ENCODE measurements around the gene KITLG. TPM values are rescaled to one million over a fixed set of nuclear protein-coding genes. Genes with fewer than 3 reads are reported as not detected.

Gene KITLG
- total RNA-seq, 1 donor from 2014 or later: 8.6 TPM

- no peak for DNase-seq
- no peak for TF ChIP-seq CTCF (IDR thresholded peaks at IDR 0.05; ENCODE audit: borderline replicate concordance)
- Histone ChIP-seq H3K4me3 (no peak overlapping the region), H3K36me3 (no peaks in the 10 kb centered on the region), H3K4me1 (peaks cover 87% of the 10 kb centered on the region), H3K27ac (replicated peaks) (no peak overlapping the region), H3K27me3 (ENCODE audit: low read depth) (no peaks in the 10 kb centered on the region), H3K9me3 (replicated peaks) (no peaks in the 10 kb centered on the region)
- intact Hi-C loops (cut with micrococcal nuclease): no loop called here
These were observed 8.7 kb downstream of the KITLG start for GRCh38 chr12:88571543-88571942.

GRCh38 chr12:88570103-88570502, 10.2 kb downstream of the KITLG start:
- no peak for DNase-seq
- H3K9me3 ChIP-seq (replicated peaks): no peaks in the 10 kb centered on the region
- peaks cover 88% of the 10 kb centered on the region for H3K4me1 ChIP-seq
- no peaks in the 10 kb centered on the region for H3K27me3 ChIP-seq (ENCODE audit: low read depth)
- H3K27ac ChIP-seq (replicated peaks): no peak overlapping the region
- no peak overlapping the region for H3K4me3 ChIP-seq
- intact Hi-C loops (cut with micrococcal nuclease): no loop called here
- no peak for TF ChIP-seq CTCF (IDR thresholded peaks at IDR 0.05; ENCODE audit: borderline replicate concordance)
- no peaks in the 10 kb centered on the region for H3K36me3 ChIP-seq

GRCh38 chr12:88566430-88566829, 13.8 kb downstream of the KITLG start:
- no peak overlapping the region for H3K4me3 ChIP-seq
- no peaks in the 10 kb centered on the region for H3K9me3 ChIP-seq (replicated peaks)
- no peak overlapping the region for H3K27ac ChIP-seq (replicated peaks)
- no peaks in the 10 kb centered on the region for H3K27me3 ChIP-seq (ENCODE audit: low read depth)
- H3K4me1 ChIP-seq: peaks cover 51% of the 10 kb centered on the region
- DNase-seq: no peak
- no peaks in the 10 kb centered on the region for H3K36me3 ChIP-seq
- intact Hi-C loops (cut with micrococcal nuclease): no loop called here
- TF ChIP-seq CTCF (IDR thresholded peaks at IDR 0.05; ENCODE audit: borderline replicate concordance): no peak

GRCh38 chr12:88562846-88563582, 17.3 kb downstream of the KITLG start:
- Histone ChIP-seq H3K27me3 (ENCODE audit: low read depth) (no peaks in the 10 kb centered on the region), H3K36me3 (no peaks in the 10 kb centered on the region), H3K9me3 (replicated peaks) (no peaks in the 10 kb centered on the region), H3K4me3 (no peak overlapping the region), H3K27ac (replicated peaks) (no peak overlapping the region), H3K4me1 (peaks cover 47% of the 10 kb centered on the region)
- intact Hi-C loops (cut with micrococcal nuclease): no loop called here
- no peak for DNase-seq
- no peak for TF ChIP-seq CTCF (IDR thresholded peaks at IDR 0.05; ENCODE audit: borderline replicate concordance)

- peaks cover 38% of the 10 kb centered on the region for H3K4me1 ChIP-seq
- H3K36me3 ChIP-seq: no peaks in the 10 kb centered on the region
- intact Hi-C loops (cut with micrococcal nuclease): no loop called here
- no peak for TF ChIP-seq CTCF (IDR thresholded peaks at IDR 0.05; ENCODE audit: borderline replicate concordance)
- no peak overlapping the region for H3K27ac ChIP-seq (replicated peaks)
- no peaks in the 10 kb centered on the region for H3K9me3 ChIP-seq (replicated peaks)
- H3K4me3 ChIP-seq: no peak overlapping the region
- H3K27me3 ChIP-seq (ENCODE audit: low read depth): no peaks in the 10 kb centered on the region
- no peak for DNase-seq
These were observed 18.1 kb downstream of the KITLG start for GRCh38 chr12:88562151-88562550.
